Measurements from ENCODE around the gene PLVAP.
A peak's percentile ranks its signal among the peaks of the same experiment; 100 is the strongest.

The PLVAP gene

DNA sequence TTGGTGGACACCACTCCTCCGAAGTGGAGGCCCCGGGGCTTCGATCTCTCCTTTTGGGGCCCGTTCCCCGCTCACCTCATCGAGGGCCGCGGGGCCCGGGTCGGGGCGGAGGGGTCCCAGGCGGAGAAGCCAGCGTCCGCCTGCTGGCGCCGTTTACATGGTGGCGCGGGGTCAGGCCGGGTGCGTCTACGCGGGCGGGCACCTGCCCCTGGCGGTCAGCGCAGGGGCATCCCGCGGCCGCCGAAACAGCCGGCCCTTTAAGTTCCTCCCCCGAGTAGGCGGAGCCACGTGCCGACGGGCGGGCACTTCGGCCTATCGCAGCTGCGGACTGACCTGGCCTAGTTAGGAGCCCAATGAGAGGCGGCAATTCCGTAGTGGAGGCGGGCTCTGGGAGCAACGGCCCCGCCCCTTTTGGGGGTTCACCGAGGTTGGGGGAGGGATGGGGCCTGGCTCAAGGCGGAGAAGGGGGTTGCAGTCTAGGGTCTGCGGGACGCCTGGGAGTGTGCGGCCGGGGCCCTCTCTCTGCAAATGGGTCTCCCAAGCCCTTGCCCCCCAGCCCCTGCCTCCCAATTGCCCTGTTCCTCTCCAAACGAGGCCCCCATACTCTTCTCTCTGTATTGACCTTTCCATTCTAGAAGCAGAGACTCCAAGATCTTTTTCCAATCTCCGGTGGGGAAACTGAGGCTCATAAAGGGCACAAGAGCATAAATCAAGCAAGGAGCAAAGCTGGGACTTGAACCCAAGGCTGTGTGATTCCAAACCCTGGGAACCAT, 73.8 kb downstream of the PLVAP start, which contains the start of gene ABHD8:
TSS of gene ABHD8 (minus strand) at position 259 of the 773 bp plus-strand sequence. CDS start 1,809 bp downstream, outside the sequence.
- DNase-seq (ENCODE audit: low read depth in 2 of 2): peak; percentile 88 to 92

DNA sequence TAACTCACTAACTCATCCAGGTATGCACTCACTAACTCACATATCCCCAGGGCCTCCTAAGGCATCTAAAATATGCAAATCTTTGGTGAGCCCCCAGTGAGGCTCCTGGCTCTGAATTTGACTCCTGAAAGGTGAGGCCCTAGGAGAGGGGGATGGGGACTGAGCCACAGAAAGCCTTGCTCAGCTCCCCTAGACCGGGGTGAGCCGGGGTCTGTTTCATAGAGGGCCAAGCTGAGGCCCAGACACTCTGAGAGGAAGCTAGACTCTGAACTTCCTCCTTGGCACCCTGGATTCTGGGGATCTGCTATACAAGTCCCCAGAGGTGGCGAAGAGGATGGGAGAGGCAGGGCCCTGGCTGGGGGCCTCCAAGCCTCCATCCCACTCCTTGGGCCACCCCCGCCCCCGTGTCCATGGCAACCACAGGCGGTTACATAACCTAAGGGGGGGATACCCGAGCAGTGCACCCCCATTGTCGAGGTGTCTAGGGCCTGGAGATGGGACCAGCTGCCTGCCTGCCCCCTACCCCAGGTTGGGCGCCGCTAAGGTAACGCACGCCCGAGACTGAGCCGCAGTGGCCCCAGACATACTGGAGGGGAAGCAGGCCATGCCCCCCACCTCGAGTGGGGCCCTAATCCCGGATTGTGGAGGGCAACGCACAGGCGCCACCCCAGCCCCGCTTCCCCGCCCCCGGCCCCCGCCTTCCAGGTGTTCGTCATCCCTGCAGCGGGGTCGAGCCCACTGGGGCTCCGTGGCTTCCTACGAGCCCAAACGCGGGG, 74.6 kb downstream of the PLVAP start:
- no peak for DNase-seq (ENCODE audit: low read depth in 2 of 2)
